ENCODE results near the gene SCGB2B2. TPM values are rescaled to one million over a fixed set of nuclear protein-coding genes. Genes with fewer than 3 reads are reported as not detected.

The SCGB2B2 gene
- total RNA-seq, 2 experiments from 2014 or later, result 0.30 to 0.42 TPM

DNA sequence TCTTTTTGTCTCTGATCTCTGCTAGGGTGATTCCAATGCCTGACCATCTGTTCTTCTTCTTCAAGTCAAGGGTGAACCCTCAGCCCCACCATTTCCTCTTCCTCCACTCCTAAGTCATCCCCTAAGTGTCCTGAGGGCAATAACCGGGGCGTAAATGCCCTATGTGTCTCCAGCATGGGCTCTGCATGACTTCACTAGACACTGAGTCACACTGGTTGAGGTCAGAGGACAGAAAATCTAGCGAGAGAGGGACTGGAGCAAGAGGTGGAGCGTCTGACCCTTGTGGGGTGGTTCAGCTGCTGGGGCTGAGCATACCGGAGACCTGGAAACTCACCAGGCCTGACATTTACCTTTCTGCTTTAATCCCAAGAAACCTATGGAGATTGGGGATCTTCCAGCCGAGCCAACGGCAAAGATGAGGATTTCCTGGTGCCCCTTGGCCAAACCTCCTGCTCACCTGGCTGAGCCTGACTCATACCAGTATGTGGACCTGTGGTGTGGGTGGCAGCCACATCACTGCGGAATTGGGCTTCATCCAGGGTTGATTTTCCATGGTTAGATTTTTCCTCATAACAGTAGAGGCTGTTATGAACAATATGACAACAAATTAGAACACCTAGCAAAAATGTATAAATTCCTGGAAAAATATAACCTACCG, 26.9 kb downstream of the SCGB2B2 start:
- intact Hi-C loops (cut with DNase I, micrococcal nuclease), result no loop called here
- peaks cover 3% of the 10 kb centered on the region for H3K27me3 Mint-ChIP-seq
- no peak for DNase-seq
- no peak for TF ChIP-seq CTCF (IDR thresholded peaks at IDR 0.05)
- no peaks in the 10 kb centered on the region for H3K4me1 Mint-ChIP-seq (ENCODE audit: low read depth)
- Histone ChIP-seq H3K36me3 (ENCODE audit: insufficient read depth, low read length) (no peaks in the 10 kb centered on the region), H3K4me3 (ENCODE audit: low read length) (no peak overlapping the region), H3K27me3 (ENCODE audit: control insufficient read depth in 1 of 2, insufficient read depth in 2 of 2, low read length in 2 of 2) (no peaks in the 10 kb centered on the region), H3K9me3 (ENCODE audit: control insufficient read depth in 1 of 2, insufficient read depth in 1 of 2, low read length in 2 of 2) (no peaks in the 10 kb centered on the region), H3K4me1 (ENCODE audit: insufficient read depth, low read length) (no peaks in the 10 kb centered on the region), H3K27ac (ENCODE audit: low read depth in 1 of 2, low read length in 2 of 2) (no peak overlapping the region)
- CTCF ChIA-PET, result no interaction called here
- no peak overlapping the region for H3K4me3 Mint-ChIP-seq
- ATAC-seq (ENCODE audit: poor library complexity), result no peak
- H3K9me3 Mint-ChIP-seq, result no peaks in the 10 kb centered on the region
- POLR2A ChIA-PET, result no interaction called here
- no peaks in the 10 kb centered on the region for H3K36me3 Mint-ChIP-seq (ENCODE audit: low read depth)
- no peak overlapping the region for H3K27ac Mint-ChIP-seq

- H3K27me3 Mint-ChIP-seq, result peaks cover 3% of the 10 kb centered on the region
- no peak overlapping the region for H3K27ac Mint-ChIP-seq
- no peaks in the 10 kb centered on the region for H3K27me3 ChIP-seq (ENCODE audit: control insufficient read depth in 1 of 2, insufficient read depth in 2 of 2, low read length in 2 of 2)
- ChIA-PET POLR2A (no interaction called here), CTCF (no interaction called here)
- no peak overlapping the region for H3K4me3 ChIP-seq (ENCODE audit: low read length)
- no peaks in the 10 kb centered on the region for H3K4me1 Mint-ChIP-seq (ENCODE audit: low read depth)
- no peaks in the 10 kb centered on the region for H3K4me1 ChIP-seq (ENCODE audit: insufficient read depth, low read length)
- H3K4me3 Mint-ChIP-seq, result no peak overlapping the region
- ATAC-seq (ENCODE audit: poor library complexity) (no peak), DNase-seq (no peak)
- H3K9me3 ChIP-seq (ENCODE audit: control insufficient read depth in 1 of 2, insufficient read depth in 1 of 2, low read length in 2 of 2), result no peaks in the 10 kb centered on the region
- H3K27ac ChIP-seq (ENCODE audit: low read depth in 1 of 2, low read length in 2 of 2), result no peak overlapping the region
- no peaks in the 10 kb centered on the region for H3K36me3 Mint-ChIP-seq (ENCODE audit: low read depth)
- no peaks in the 10 kb centered on the region for H3K36me3 ChIP-seq (ENCODE audit: insufficient read depth, low read length)
- no peaks in the 10 kb centered on the region for H3K9me3 Mint-ChIP-seq
- no peak for TF ChIP-seq CTCF (IDR thresholded peaks at IDR 0.05)
- intact Hi-C loops (cut with DNase I, micrococcal nuclease), result no loop called here
Measured at GRCh38 chr19:34645551-34645950, 31.4 kb downstream of the SCGB2B2 start.

- Mint-ChIP-seq H3K27me3 (peaks cover 3% of the 10 kb centered on the region), H3K27ac (no peak overlapping the region), H3K9me3 (no peaks in the 10 kb centered on the region), H3K36me3 (ENCODE audit: low read depth) (no peaks in the 10 kb centered on the region), H3K4me3 (no peak overlapping the region), H3K4me1 (ENCODE audit: low read depth) (no peaks in the 10 kb centered on the region)
- ATAC-seq (ENCODE audit: poor library complexity) (no peak), DNase-seq (no peak)
- ChIA-PET POLR2A (no interaction called here), CTCF (no interaction called here)
- Histone ChIP-seq H3K36me3 (ENCODE audit: insufficient read depth, low read length) (no peaks in the 10 kb centered on the region), H3K27me3 (ENCODE audit: control insufficient read depth in 1 of 2, insufficient read depth in 2 of 2, low read length in 2 of 2) (no peaks in the 10 kb centered on the region), H3K4me3 (ENCODE audit: low read length) (no peak overlapping the region), H3K27ac (ENCODE audit: low read depth in 1 of 2, low read length in 2 of 2) (no peak overlapping the region), H3K9me3 (ENCODE audit: control insufficient read depth in 1 of 2, insufficient read depth in 1 of 2, low read length in 2 of 2) (no peaks in the 10 kb centered on the region), H3K4me1 (ENCODE audit: insufficient read depth, low read length) (no peaks in the 10 kb centered on the region)
- intact Hi-C loops (cut with DNase I, micrococcal nuclease), result loop anchor here in 1 of 2 experiments (5.0 kb wide), 1 partner anchor 32 kb away; the partner anchor contains the start of genes SCGB2B2 and ZNF302
- no peak for TF ChIP-seq CTCF (IDR thresholded peaks at IDR 0.05)
Measured at GRCh38 chr19:34644991-34645461, 31.9 kb downstream of the SCGB2B2 start.
